HL-60/S4 treated with phorbol 12-myristate 13-acetate at 8.2 ng/mL for 4 days and 3 days (cell line): Measurements from ENCODE around the gene RANBP17.

Experiments used
- in situ Hi-C: fragments of 300-500 bp; cut with MboI; formaldehyde crosslinking; loops from 2 replicates; pipeline ENCODE4 v1.15.0; 2022; ENCODE audit warnings: low sequenced_read_pairs

Gene RANBP17

GRCh38 chr5:171342362-171343111, 480.7 kb downstream of the RANBP17 start:
- in situ Hi-C loops = no loop called here

GRCh38 chr5:171344936-171345608, 483.3 kb downstream of the RANBP17 start:
- in situ Hi-C loops = no loop called here
